Measurements from ENCODE around the gene ZFPM1. TPM values are rescaled to one million over a fixed set of nuclear protein-coding genes. Genes with fewer than 3 reads are reported as not detected.

ZFPM1 gene
- total and polyA plus RNA-seq, 4 donors: 0.57 to 9.0 (median 2.8) TPM

DNA sequence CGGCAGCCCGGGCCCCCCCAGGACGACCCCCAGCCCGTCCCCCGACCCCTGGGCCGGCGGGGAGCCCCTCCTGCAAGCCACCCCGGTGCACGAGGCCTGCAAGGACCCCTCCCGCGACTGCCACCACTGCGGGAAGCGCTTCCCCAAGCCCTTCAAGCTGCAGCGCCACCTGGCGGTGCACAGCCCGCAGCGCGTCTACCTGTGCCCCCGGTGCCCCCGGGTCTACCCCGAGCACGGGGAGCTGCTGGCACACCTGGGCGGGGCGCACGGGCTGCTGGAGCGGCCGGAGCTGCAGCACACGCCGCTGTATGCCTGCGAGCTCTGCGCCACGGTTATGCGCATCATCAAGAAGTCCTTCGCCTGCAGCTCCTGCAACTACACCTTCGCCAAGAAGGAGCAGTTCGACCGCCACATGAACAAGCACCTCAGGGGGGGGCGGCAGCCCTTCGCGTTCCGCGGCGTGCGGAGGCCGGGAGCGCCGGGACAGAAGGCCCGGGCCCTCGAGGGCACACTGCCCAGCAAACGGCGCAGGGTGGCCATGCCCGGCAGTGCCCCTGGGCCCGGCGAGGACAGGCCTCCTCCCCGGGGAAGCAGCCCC is 15.6 kb upstream of the ZFPM1 start:
- Histone ChIP-seq H3K27ac (ENCODE audit: low read depth in 1 of 2, low read length in 1 of 2) (no peak overlapping the region), H3K4me1 (ENCODE audit: control insufficient read depth in 5 of 5, insufficient read depth in 5 of 5, low read length in 5 of 5) (no peaks in the 10 kb centered on the region), H3K9me3 (ENCODE audit: control insufficient read depth in 4 of 4, insufficient read depth in 3 of 4, low read length in 3 of 4) (no peaks in the 10 kb centered on the region), H3K4me3 (no peak overlapping the region), H3K9ac (ENCODE audit: insufficient read depth in 1 of 2, low read length in 2 of 2) (no peak overlapping the region), H3K36me3 (ENCODE audit: control insufficient read depth in 4 of 4, insufficient read depth in 4 of 4, low read length in 4 of 4) (no peaks in the 10 kb centered on the region), H3K27me3 (ENCODE audit: control insufficient read depth in 3 of 3, insufficient read depth in 3 of 3, low read length in 2 of 3) (peaks cover 0 to 3% (median 0%) of the 10 kb centered on the region in 3 donors)
- ATAC-seq (ENCODE audit: insufficient read depth, low FRiP score) (no peak), DNase-seq (peak in 2 of 3 donors; percentile 49 to 61)
- TF ChIP-seq CTCF (IDR thresholded peaks at IDR 0.05; ENCODE audit: control extremely low read depth, extremely low read depth): peak; percentile 59
- WGBS, 2 donors: 43 to 53% methylated on average over 49 to 55 of the region's 55 CpGs

GRCh38 chr16:88438084-88438870 is 14.8 kb upstream of the ZFPM1 start:
- no peak overlapping the region for H3K4me3 ChIP-seq
- no peaks in the 10 kb centered on the region for H3K36me3 ChIP-seq (ENCODE audit: control insufficient read depth in 4 of 4, insufficient read depth in 4 of 4, low read length in 4 of 4)
- ATAC-seq (ENCODE audit: insufficient read depth, low FRiP score) (no peak), DNase-seq (no peak)
- H3K27me3 ChIP-seq (ENCODE audit: control insufficient read depth in 3 of 3, insufficient read depth in 3 of 3, low read length in 2 of 3): peaks cover 0 to 3% (median 0%) of the 10 kb centered on the region in 3 donors
- H3K27ac ChIP-seq (ENCODE audit: low read depth in 1 of 2, low read length in 1 of 2): no peak overlapping the region
- H3K9ac ChIP-seq (ENCODE audit: insufficient read depth in 1 of 2, low read length in 2 of 2): no peak overlapping the region
- 88 to 94% methylated on average over 29 to 32 of the region's 32 CpGs for WGBS, 2 donors
- no peak for TF ChIP-seq CTCF (IDR thresholded peaks at IDR 0.05; ENCODE audit: control extremely low read depth, extremely low read depth)
- H3K9me3 ChIP-seq (ENCODE audit: control insufficient read depth in 4 of 4, insufficient read depth in 3 of 4, low read length in 3 of 4): peaks cover 0 to 2% (median 0%) of the 10 kb centered on the region in 4 donors
- peaks cover 0 to 4% (median 0%) of the 10 kb centered on the region in 5 donors for H3K4me1 ChIP-seq (ENCODE audit: control insufficient read depth in 5 of 5, insufficient read depth in 5 of 5, low read length in 5 of 5)

DNA sequence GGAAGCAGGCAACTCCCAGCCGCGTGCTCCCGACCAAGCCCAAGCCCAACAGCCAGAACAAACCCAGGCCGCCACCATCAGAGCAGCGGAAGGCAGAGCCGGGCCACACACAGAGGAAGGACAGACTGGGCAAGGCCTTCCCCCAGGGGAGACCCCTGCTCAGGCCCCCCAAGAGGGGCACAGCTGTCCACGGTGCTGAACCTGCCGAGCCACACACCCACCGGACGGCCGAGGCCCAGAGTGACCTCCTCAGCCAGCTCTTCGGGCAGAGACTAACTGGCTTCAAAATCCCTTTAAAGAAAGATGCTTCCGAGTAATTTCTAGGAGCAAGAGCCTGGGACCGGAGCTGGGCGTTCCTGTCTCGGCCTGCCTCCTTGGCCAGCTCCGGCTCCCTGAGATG is 14.1 kb upstream of the ZFPM1 start:
- Histone ChIP-seq H3K9me3 (ENCODE audit: control insufficient read depth in 4 of 4, insufficient read depth in 3 of 4, low read length in 3 of 4) (peaks cover 0 to 4% (median 0%) of the 10 kb centered on the region in 4 donors), H3K27ac (ENCODE audit: low read depth in 1 of 2, low read length in 1 of 2) (no peak overlapping the region), H3K4me1 (ENCODE audit: control insufficient read depth in 5 of 5, insufficient read depth in 5 of 5, low read length in 5 of 5) (peaks cover 0 to 4% (median 0%) of the 10 kb centered on the region in 5 donors), H3K27me3 (ENCODE audit: control insufficient read depth in 3 of 3, insufficient read depth in 3 of 3, low read length in 2 of 3) (peaks cover 0 to 3% (median 0%) of the 10 kb centered on the region in 3 donors), H3K36me3 (ENCODE audit: control insufficient read depth in 4 of 4, insufficient read depth in 4 of 4, low read length in 4 of 4) (no peaks in the 10 kb centered on the region), H3K9ac (ENCODE audit: insufficient read depth in 1 of 2, low read length in 2 of 2) (no peak overlapping the region), H3K4me3 (no peak overlapping the region)
- no peak for ATAC-seq (ENCODE audit: insufficient read depth, low FRiP score)
- DNase-seq: no peak
- TF ChIP-seq CTCF (IDR thresholded peaks at IDR 0.05; ENCODE audit: control extremely low read depth, extremely low read depth): no peak
- 85 to 90% methylated on average over 17 of the region's 17 CpGs for WGBS, 2 donors

All from lung (tissue), 12 donors.